HepG2 (cell line): ENCODE measurements around the gene RHBG. TPM values are rescaled to one million over a fixed set of nuclear protein-coding genes. Genes with fewer than 3 reads are reported as not detected.

Source experiments
- CBX2 ChIP-seq, 2 experiments: fragments of 200-600 bp in 1 of 2; sonication (generic); formaldehyde crosslinking in 1 of 2; IDR thresholded peaks; 2 replicates each; pipeline versions ENCODE4 v1.7.0 to v1.8.1; 2018 to 2022; ENCODE audit warnings: low read depth in 2 of 2, low read length in 1 of 2, mild to moderate bottlenecking in 1 of 2, missing genetic modification reagents in 1 of 2
- DNMT1 ChIP-seq: sonication (generic); formaldehyde crosslinking; IDR thresholded peaks from 2 replicates; pipeline ENCODE4 v1.5.1; 2020; ENCODE audit warnings: mild to moderate bottlenecking, missing genetic modification reagents
- HNRNPL ChIP-seq: fragments of 200-400 bp; formaldehyde crosslinking; IDR thresholded peaks from 2 replicates; pipeline ENCODE4 v1.6.1; 2017; ENCODE audit warnings: mild to moderate bottlenecking, low read depth, low read length
- KDM5B ChIP-seq: sonication (generic); formaldehyde crosslinking; IDR thresholded peaks from 2 replicates; pipeline ENCODE4 v1.4.0; 2020; ENCODE audit warnings: missing genetic modification reagents, mild to moderate bottlenecking, borderline replicate concordance
- MYPOP ChIP-seq: sonication (generic); formaldehyde crosslinking; IDR thresholded peaks from 2 replicates; pipeline ENCODE4 v1.8.1; 2023; ENCODE audit warnings: mild to moderate bottlenecking, moderate library complexity, missing genetic modification reagents
- REST ChIP-seq, 2 experiments: IDR thresholded peaks; 2 replicates each; pipeline ENCODE4 v1.6.1; 2011 to 2012; ENCODE audit warnings: low read length in 2 of 2, borderline replicate concordance in 1 of 2, low read depth in 1 of 2, mild to moderate bottlenecking in 1 of 2, moderate library complexity in 1 of 2
- RFX5 ChIP-seq: IDR thresholded peaks from 2 replicates; pipeline ENCODE4 v1.6.1; 2011; ENCODE audit warnings: low read depth, low read length, improper control_type of control experiment
- ZEB1 ChIP-seq: IDR thresholded peaks from 2 replicates; pipeline ENCODE4 v1.6.1; 2012; ENCODE audit warnings: mild to moderate bottlenecking, low read depth, inconsistent platforms; ENCODE audit not compliant: insufficient replicate concordance
- ZFP91 ChIP-seq: sonication (generic); formaldehyde crosslinking; IDR thresholded peaks from 2 replicates; pipeline ENCODE4 v1.9.0; 2022; ENCODE audit warnings: missing genetic modification reagents, mild to moderate bottlenecking, borderline replicate concordance
- ZFYVE20 ChIP-seq: sonication (generic); formaldehyde crosslinking; IDR thresholded peaks from 2 replicates; pipeline ENCODE4 v1.8.0; 2023; ENCODE audit warnings: low read depth, mild to moderate bottlenecking, moderate library complexity, missing genetic modification reagents, borderline replicate concordance
- ZNF318 ChIP-seq: sonication (generic); formaldehyde crosslinking; IDR thresholded peaks from 2 replicates; pipeline ENCODE4 v1.4.0; 2020; ENCODE audit warnings: mild to moderate bottlenecking, missing genetic modification reagents
- ZNF343 ChIP-seq: sonication (generic); formaldehyde crosslinking; IDR thresholded peaks from 2 replicates; pipeline ENCODE4 v1.4.0; 2020; ENCODE audit warnings: mild to moderate bottlenecking, missing genetic modification reagents
- ZNF546 ChIP-seq: sonication (generic); formaldehyde crosslinking; conservative IDR thresholded peaks from 2 replicates; pipeline ENCODE4 v1.8.1; 2023; ENCODE audit warnings: mild to moderate bottlenecking, missing genetic modification reagents
- ZNF572 ChIP-seq: sonication (generic); formaldehyde crosslinking; IDR thresholded peaks from 2 replicates; pipeline ENCODE4 v1.5.1; 2020; ENCODE audit warnings: mild to moderate bottlenecking, missing genetic modification reagents
- polyA plus RNA-seq, 8 experiments: library from polyadenylated mRNA; depleted of rRNA in 3 of 8; stranded (reverse) in 7 of 8; unstranded in 1 of 8; fragments of >200 nt; fragmentation: Illumina TruSeq in 4 of 8; extraction: Trizol in 4 of 8; gene quantifications; 2 replicates each; pipeline versions ENCODE4 v1.2.1 to v1.2.3, GENCODE V29; 2011 to 2016; ENCODE audit warnings: low read depth in 4 of 8, missing spikeins in 1 of 8, mixed read lengths in 1 of 8; ENCODE audit not compliant: insufficient read depth in 1 of 8
- total RNA-seq, 5 experiments: library from RNA; depleted of rRNA; stranded (reverse); fragments of >200 nt; fragmentation: Illumina TruSeq; extraction: Trizol; gene quantifications; 2 replicates each; pipeline ENCODE4 v1.2.3, GENCODE V29; 2016; ENCODE audit warnings: low read depth in 1 of 5

RHBG gene
- total and polyA plus RNA-seq, 2 of the 13 experiments (the other 11 are each of a cell fraction or from before 2014, with no cell fraction given): 61.8 to 73.5 TPM

GRCh38 chr1:156414461-156415064 is 45.6 kb downstream of the RHBG start (continued):
- TF ChIP-seq ZEB1 (no peak), ZNF318 (CRISPR knock-in tag) (no peak), DNMT1 (CRISPR knock-in tag) (no peak), HNRNPL (no peak), CBX2 (IDR thresholded peaks at IDR 0.05; ENCODE audit: low read depth, low read length) (no peak), CBX2 (CRISPR knock-in tag; IDR thresholded peaks at IDR 0.05; ENCODE audit: low read depth) (no peak), KDM5B (CRISPR knock-in tag) (no peak), ZNF343 (CRISPR knock-in tag) (no peak), ZNF546 (no peak), MYPOP (no peak), ZFYVE20 (no peak), ZNF572 (CRISPR knock-in tag) (no peak), REST (IDR thresholded peaks at IDR 0.05; ENCODE audit: borderline replicate concordance in 1 of 2, low read depth in 1 of 2, low read length in 2 of 2) (peak; percentile 86 to 98), ZFP91 (no peak), RFX5 (no peak)
